ENCODE results near the gene SCT.
"Not testable (repeated sequence)": the region's sequence is repeated elsewhere in the genome, so short reads cannot be mapped to it uniquely, and the experiment has no call there.

SCT gene, protein sequence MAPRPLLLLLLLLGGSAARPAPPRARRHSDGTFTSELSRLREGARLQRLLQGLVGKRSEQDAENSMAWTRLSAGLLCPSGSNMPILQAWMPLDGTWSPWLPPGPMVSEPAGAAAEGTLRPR

DNA sequence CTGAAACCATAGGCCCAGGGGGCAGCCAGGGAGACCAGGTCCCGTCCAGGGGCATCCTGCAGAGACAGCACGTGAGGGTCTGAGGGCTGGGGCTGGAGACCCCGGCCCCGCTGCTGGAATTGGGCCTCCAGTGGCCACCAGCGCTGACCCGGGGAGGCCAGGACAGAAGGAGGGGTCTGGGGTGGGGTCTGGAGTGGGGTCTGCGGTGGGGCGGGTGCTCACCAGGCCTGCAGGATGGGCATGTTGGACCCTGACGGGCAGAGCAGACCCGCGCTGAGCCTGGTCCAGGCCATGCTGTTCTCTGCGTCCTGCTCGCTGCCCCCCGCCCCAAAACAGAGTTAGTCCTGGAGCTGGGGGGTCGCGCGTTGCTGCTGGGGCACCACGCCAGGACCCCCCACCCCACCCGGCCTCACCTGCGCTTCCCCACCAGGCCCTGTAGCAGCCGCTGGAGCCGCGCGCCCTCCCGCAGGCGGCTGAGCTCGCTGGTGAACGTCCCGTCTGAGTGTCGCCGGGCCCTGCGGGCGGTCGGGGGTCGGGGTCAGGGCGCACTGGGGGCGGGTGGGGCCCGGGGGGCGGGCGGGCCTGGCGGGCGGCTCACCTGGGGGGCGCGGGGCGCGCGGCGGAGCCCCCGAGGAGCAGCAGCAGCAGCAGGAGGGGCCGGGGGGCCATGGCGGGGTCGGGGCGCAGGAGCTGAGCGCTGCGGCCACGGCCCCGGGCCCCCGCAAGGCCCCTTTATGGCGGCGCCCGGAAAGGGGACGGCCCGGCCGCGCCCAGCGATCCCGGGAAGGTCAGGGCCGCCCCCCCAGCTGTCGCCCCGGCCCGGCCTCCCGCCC, at the start of gene SCT:
Gene SCT, minus strand, starts transcription at position 707 of the 833 bp plus-strand sequence. Its CDS starts 38 bp downstream, at position 669.
- DNase-seq: no peak

DNA sequence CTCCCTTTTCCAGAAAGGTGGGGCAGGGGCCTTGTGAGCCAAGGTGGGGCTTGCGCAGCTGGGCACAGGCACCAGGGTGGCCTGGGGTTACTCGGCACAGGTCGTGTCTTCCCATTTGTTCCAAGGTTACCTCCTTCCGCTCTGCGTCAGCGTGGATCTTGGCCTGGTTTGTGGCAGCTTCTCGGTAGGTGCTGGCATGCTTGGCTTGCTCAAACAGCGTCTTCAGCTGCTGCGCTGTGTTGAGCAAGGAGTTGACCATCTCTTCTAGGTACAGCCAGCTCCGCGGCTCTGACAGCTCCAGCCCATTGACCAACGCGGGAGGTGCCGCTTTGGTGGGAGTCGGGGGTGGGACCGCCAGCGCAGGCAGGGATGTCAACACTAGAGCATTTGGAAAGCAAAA, 47.4 kb upstream of the SCT start:
- no peak for DNase-seq

- no peak for DNase-seq
These were observed 46.9 kb upstream of the SCT start for GRCh38 chr11:673866-674265.

- no peak for DNase-seq
These were observed 38.8 kb upstream of the SCT start for GRCh38 chr11:665704-666281.

GRCh38 chr11:665062-665703, 38.2 kb upstream of the SCT start:
- DNase-seq: no peak

- no peak for DNase-seq
These were observed 35.8 kb upstream of the SCT start for GRCh38 chr11:662689-663274.

GRCh38 chr11:660681-661444, 33.9 kb upstream of the SCT start:
- DNase-seq: no peak

- no peak for DNase-seq
These were observed 33.3 kb upstream of the SCT start for GRCh38 chr11:660281-660680.

DNA sequence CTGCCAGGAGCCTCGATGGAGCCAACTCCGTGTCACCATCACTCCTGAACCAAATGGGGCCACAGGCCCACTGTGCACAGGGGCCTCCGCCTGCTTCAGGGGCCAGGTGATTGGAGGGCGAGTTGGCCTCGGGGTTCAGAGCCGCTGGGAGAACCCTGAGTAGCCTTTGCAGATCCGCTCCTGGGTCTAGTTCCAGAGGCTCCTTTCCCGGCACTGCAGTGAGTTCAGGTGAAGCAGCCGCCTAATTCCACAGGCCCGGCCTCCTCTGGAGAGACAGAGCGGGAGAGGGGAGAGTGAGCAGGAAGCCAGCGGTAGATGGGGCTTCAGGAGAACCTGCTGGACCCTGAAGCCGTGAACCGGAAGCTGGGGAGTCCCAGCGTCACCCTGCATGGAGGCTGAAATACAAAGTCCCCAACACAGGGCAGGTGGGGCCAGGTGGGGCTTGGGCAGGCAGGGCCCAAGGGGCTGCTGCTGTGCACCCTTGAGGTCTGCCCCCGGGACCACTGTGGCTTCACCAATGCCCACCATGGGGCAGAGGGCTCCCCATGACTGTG, 32.6 kb upstream of the SCT start:
- DNase-seq: no peak

DNA sequence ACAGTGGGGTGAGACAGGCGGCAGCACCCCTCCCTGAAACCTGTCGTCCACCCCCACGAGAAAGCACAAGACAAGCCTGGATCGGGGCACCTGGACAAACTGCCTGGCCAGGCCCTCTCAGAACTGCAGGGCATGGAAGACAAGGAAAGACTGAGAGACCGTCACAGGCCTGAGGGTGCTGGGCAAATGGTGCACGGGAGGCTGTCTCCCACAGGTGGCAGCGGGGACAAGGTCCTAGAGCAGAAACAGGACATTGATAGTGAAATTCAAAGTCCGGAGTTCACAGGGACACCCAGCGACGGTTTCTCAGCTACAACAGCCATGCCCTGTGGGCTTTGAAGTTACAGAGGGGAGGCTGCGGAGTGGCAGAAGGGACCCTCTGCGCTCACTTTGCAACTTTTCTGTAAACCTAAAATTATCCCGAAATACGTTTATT, 30.7 kb upstream of the SCT start:
- DNase-seq: no peak

DNA sequence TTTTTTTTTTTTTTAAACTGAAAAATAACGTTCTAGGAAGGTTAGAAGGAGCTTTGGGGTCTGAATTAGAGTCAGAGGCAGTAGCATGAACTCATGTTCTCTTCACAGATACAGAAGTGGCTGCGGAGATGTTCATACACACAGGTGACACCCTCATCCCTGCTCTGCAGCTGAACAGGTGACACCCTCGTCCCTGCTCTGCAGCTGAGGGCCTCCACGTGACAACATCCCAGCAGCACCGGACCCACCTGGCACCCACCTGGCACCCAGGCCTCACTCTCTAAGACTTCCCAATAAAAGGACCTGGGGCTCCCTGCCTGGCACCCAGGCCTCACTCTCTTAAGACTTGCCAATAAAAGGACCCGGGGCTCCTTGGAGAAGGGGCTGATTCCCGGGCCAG, 29.9 kb upstream of the SCT start:
- no peak for DNase-seq

DNA sequence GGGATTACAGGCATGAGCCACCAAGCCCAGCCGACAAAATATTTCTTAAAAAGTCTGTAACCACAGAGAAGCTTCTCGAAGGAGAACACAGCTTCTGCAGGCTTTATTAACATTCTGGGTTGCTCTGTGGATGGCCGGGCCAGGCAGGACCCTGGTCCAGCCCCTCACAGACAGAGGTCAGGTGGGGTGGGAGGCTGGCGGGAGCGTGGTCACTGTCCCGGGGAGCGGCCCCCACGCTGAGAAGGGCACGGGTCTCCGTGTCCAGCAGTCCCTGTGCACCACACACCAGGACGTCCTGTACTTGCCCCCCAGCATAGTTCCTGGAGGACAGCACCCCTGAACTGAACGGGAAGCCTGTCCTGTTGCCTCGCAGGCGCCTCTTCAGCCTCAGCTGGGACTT, 29.4 kb upstream of the SCT start:
- DNase-seq: no peak

DNA sequence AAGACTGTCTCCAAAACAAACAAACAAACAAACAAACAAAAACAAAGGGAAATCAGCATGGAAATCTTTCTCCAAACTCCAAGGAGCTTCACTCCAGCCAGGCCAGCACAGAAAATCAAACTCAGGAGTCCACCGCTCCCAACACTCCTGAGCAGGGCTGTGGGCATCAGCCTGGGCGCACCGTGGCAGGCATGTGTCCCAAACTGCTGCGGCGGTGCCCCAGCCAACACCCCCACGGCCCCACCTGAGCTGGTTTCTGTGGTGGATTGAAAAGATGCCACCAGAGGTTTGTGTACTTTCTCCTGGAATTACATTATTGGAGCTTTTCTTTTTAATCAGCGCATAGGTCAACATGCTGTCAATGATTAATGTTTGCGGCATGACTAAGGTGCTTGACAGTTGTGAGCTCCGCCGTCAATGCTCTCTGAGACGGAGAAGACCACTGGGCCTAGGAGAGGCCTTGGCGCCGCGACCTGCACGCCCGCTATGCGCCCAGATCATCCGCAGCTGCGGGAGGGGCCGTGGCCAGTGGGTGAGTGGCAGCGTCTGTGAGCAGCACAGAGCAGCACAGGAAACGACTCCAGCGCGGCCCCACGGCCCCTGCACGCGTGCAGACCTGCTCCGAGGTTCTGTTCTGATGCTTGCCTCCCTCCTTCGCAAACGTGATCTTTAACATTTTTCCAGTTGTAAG, 28.2 kb upstream of the SCT start:
- DNase-seq: no peak

DNA sequence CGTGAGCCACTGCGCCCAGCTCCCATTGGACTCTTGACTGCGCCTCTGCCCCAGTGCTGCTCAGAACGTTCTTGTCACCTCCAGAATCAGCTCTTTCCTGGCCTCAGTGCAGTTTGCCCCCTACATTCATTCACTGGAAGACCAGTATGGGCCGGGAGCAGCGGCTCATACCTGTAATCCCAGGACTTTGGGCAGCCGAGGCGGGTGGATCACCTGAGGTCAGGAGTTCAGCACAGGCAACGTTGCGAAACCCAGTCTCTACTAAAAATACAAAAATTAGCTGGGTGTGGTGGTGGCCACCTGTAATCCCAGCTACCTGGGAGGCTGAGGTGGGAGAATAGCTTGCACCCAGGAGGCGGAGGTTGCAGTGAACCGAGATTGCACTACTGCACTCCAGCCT, 27.5 kb upstream of the SCT start:
- DNase-seq: not testable (repeated sequence)

DNA sequence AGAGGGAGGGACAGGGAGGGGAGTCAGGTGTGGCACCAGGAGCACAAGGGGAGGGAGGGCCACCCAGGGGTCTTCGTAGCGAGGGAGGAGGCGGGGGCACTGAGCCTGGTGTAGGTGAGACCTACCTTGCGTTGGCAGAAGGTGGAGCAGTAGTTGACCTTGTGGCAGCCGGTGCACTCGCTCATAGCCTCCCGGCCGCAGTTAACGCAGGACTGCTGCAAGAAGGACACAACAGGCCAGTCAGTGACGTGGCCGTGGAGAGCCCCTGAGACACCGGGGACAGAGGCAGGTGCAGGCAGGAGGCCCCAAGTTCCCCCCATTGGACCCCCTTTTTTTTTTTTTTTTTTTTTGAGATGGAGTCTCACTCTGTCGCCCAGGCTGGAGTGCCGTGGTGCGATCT, 26.9 kb upstream of the SCT start:
- no peak for DNase-seq

DNA sequence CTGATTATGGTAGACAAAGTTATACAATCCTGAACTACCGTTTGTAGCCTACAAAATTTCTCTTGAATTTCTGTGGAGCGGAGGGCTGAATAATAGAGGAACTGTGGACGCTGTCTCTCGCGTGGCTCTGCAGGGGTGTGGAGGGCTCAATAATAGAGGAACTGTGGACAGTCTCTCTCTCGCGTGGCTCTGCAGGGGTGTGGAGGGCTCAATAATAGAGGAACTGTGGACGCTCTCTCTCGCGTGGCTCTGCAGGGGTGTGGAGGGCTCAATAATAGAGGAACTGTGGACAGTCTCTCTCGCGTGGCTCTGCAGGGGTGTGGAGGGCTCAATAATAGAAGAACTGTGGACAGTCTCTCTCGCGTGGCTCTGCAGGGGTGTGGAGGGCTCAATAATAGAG, 26.2 kb upstream of the SCT start:
- not testable (repeated sequence) for DNase-seq

GRCh38 chr11:650482-650881, 23.5 kb upstream of the SCT start:
- DNase-seq: no peak

DNA sequence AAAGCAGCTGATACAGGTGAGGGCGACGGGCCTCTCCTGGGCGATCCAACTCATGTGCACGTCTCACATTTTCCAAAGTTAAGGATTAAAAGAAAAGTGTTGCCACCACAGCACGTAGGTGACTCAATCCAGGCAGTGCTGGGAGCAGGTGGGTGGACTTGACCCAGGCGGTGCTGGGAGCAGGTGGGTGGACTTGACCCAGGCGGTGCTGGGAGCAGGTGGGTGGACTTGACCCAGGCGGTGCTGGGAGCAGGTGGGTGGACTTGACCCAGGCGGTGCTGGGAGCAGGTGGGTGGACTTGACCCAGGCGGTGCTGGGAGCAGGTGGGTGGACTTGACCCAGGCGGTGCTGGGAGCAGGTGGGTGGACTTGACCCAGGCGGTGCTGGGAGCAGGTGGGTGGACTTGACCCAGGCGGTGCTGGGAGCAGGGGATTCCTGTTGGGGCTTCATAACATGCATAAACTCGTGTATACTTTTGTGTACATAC, 20.7 kb upstream of the SCT start:
- DNase-seq: not testable (repeated sequence)

GRCh38 chr11:646214-646613, 19.2 kb upstream of the SCT start:
- no peak for DNase-seq

- DNase-seq: no peak
These were observed 18.6 kb upstream of the SCT start for GRCh38 chr11:645536-645935.

Data from NCI-H510A (cell line).